Suprapubic skin (tissue), 3 donors: ENCODE results near the gene MEIKIN.

ENCODE experiments used
- POLR2A ChIP-seq, 2 donors: fragments of 450-650 bp; IDR thresholded peaks; one replicate each; pipeline ENCODE4 v1.6.1; 2017; ENCODE audit warnings: antibody characterized with exemption in 2 of 2, mild to moderate bottlenecking in 2 of 2, moderate library complexity in 2 of 2
- TF ChIP-seq, protein P1 (sequence below), 2 donors: fragments of 200-600 bp in 1 of 2; fragments of 450-650 bp in 1 of 2; sonication (generic) in 1 of 2; IDR thresholded peaks; one replicate each; pipeline ENCODE4 v1.5.1; 2016 to 2019; ENCODE audit warnings: antibody characterized with exemption in 2 of 2, mild to moderate bottlenecking in 1 of 2, moderate library complexity in 1 of 2

DNA sequence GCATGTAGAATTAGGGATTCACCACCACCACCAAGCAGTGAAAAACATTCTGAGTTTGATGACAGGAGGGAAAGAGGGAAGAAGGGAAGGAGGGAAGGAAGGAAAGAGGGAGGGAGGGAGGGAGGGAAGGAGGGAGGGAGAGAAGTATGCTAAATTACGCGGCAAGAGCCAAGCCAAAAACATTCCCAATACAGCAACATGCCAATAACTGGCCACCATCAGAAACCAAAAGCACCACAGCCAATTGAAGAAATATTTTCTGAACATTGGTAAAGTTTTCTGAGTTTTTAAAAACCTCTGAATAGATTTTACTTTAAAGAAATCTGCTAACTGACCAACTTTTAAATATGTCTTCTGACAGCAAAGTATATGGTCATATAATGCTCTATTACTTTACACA is 184.7 kb downstream of the MEIKIN start:
- TF ChIP-seq, protein P1, sequence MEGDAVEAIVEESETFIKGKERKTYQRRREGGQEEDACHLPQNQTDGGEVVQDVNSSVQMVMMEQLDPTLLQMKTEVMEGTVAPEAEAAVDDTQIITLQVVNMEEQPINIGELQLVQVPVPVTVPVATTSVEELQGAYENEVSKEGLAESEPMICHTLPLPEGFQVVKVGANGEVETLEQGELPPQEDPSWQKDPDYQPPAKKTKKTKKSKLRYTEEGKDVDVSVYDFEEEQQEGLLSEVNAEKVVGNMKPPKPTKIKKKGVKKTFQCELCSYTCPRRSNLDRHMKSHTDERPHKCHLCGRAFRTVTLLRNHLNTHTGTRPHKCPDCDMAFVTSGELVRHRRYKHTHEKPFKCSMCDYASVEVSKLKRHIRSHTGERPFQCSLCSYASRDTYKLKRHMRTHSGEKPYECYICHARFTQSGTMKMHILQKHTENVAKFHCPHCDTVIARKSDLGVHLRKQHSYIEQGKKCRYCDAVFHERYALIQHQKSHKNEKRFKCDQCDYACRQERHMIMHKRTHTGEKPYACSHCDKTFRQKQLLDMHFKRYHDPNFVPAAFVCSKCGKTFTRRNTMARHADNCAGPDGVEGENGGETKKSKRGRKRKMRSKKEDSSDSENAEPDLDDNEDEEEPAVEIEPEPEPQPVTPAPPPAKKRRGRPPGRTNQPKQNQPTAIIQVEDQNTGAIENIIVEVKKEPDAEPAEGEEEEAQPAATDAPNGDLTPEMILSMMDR (IDR thresholded peaks at IDR 0.05) = no peak
- no peak for TF ChIP-seq POLR2A (IDR thresholded peaks at IDR 0.05)
